Left hindlimb (tissue), 1 donor: ENCODE measurements around the gene DLGAP1.

Experiments
- DNase-seq: peaks from one replicate; pipeline ENCODE4 v3.0.0-alpha.2; 2018

Gene DLGAP1

DNA sequence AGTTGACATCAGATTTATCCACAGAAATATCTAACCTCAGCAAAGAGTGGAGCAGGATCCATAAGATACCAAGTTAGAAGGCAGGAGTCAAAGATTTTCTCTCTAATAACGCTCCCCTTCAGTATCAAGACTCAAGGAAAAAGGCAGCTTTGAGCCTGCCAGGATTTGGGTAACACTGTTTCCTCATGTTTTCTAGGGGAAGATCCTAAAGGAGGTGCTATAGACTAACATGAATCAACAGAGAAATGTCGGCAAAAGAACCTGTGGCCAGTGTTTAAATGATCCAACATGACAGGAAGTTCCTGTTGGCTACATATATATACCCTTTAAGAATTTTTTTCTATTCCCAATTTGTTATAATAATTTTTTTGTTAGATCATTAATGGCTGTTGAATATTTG is 602.8 kb downstream of the DLGAP1 start:
- DNase-seq = no peak

DNA sequence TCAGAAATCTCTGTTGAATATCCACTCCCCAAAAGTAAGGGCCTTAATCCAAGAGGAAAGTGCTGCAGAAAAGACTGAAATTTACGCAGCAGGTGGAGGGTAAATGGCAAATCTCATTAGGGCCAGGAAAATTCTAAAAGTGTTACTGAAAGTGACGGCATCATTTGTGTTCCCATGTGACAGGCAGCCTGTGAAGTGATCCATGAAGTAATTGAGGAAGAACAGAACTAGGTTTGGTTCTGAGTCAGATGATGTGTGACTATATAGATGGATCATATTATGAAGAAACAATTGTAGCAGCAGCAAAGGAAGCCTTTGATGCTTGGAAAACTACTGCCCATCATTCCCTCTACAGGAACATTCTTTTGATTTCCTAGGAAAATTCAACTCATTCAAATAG is 603.9 kb downstream of the DLGAP1 start:
- DNase-seq = no peak

DNA sequence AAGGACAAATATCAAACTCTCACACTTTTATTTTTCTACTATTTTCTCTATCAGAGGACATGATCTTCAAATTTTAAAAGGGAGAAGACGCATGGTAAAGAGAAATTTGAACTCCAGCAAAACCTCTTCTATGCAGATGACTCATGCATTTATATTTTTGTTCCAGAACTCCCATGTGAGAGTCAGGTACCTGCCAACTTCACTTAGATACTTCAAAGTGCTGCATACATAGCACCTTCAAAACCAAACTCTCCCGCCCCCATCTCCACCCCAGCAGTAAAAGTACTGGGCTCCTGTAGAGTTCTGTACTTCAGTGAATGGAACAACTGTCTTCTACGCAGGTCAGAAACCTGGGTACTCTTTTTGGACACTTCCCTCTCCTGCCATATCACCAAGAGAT is 606.8 kb downstream of the DLGAP1 start:
- DNase-seq = no peak

DNA sequence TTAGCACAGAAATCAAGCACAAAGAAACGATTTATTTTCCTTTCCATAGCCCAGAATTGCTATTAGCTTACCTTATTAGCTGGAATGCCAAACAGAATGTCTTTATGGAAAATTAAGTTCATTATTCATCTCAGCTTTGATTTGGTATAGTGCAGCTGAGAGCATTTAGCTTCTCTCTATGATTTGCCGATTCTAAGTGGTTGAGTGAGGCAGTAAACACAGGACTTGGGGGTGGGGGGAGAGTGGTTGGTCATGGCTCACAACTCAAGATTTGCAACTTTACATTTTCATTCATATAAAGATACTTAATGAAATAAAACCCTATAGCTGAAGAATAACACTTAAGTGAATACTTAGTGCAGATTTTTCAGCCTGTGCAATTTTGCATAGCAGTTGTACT is 609.9 kb downstream of the DLGAP1 start:
- no peak for DNase-seq

DNA sequence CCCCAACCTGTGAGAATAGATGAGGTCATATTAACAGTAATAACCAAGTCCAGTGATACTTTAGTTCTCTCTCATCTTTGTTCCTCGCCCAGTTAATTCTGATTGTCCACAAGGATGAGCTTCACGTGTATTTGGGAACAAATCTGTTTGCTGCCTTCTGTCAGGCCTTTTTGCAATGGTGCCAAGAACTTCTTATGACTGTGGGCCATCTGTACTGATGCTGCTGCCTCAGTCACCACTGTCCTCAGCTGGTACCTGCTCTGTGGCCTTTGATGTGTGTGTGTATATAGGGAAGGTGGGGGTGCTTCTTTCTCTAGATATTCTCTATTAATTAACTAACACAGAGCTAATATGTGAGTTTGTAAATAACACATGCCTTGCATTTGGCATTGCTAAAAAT is 612.3 kb downstream of the DLGAP1 start:
- no peak for DNase-seq

DNA sequence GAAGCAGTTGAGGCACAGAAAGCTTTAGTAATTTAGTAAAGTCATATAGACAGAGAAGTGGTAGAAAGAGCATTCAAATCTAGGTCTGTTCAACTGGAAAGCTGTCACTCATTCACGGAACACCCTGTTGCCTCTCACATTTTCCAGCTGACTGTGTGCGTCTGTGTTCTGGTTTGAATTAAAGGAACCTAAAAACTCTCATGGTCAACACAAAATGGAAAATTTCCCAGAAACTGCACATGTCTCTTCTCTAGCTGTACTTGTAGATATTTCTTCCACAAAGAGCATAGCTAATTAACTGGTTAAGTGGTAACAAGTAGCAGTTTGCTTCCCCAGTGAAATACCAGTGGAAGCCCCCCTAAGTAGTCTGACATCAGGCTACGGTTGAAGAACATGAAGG is 614.3 kb downstream of the DLGAP1 start:
- DNase-seq = no peak

DNA sequence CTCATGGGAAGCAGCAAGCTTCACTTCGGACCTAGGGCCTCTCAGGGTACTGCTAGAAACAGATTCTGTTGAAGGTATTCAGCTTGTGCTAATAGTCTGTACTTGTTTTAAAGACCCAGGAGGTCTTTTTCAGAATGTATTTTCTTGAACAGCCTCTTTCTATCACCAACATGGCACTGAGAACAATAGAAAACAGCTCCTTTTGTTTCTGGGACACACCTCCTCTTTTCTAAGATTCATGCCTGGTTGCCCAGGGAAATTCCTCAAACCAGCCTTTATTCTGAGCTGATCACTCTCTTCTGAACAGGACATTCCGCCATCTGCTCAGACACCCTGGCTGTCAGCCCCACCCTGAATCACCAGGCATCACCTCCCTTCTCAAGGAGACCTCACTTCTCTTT is 615.5 kb downstream of the DLGAP1 start:
- no peak for DNase-seq

DNA sequence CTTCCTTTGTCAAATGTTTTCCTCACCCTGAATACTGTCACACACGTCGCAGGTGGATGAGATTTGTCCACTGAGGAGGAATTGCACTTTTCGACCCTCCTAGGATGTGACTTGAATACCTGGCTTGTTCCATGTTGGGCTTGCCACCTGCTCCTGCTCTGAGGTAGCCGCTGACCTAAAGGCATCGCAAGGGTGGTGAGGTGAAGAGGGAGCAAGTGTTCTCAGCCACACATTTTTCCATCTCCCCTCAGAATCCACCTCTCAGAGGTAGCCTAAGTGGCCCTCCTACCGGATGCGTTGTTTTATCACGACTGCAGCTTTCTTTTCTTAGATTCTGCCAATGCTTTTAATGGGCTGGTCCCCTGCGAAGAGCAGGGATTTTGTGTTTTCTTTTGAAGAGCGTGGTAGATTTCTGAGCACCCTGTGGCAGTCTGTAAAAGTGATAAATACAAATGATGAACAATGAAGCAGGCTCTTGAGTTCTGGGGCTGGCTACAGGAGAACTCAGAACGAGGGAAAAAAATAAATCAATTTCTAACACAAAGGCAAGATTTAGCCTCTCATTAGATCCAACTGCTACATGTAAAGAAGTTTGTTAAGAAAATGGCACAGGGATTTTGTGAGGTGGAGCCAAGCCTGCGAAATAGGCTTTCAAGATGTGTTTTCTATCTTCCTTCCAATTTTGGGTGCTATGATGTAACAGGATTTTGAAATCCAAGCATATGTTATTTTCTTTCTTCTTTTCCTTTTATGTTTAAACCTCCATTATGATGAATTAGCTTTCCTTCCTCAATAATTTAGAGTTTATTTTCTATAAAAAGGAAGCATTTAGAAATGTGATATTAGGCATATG is 618.4 kb downstream of the DLGAP1 start:
- no peak for DNase-seq

DNA sequence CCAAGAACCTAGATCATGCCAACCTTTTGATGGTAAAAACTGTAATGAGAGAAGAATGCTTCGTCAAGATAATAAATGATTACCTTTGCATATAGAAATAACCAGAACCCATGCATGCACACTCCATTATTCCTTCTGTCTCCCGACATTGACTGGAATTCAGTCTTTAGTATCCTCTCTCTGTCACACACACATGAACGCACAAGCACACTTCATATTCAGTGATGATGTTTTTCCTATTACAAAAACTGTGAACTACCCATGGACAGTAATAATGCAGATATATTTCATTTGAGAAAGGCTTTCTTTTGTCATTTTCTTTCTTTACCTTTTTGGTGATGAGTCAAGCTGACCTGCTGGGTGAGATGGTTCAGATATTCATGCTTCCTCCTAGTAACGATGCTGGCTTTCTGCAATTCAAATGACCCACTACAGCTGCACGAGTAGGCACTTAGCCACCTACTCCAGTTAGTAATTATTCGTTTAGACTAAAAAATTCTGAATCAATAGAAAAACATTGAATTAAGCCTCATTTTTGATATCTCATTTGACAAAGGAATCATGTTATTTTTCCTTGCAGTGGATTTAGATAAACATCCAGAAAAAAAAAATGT is 623.0 kb downstream of the DLGAP1 start:
- DNase-seq = no peak

DNA sequence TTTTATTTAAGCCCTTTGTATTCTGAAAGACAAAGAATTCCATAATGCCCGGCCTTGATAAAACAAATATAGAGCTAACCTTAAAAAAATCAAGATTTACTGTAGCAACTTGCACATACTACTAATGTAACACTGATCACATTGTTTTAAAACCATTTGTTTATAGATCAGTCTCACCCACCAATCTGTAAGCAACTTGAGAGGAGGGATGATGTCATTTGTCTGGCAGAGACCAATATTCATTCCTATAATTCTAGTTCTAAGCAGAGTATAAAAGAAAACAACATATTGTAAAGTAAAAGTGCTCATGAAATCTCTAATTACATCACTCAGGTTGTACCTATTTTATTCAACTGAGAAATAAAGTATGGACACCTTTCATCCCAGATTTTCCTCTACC is 624.5 kb downstream of the DLGAP1 start:
- no peak for DNase-seq

DNA sequence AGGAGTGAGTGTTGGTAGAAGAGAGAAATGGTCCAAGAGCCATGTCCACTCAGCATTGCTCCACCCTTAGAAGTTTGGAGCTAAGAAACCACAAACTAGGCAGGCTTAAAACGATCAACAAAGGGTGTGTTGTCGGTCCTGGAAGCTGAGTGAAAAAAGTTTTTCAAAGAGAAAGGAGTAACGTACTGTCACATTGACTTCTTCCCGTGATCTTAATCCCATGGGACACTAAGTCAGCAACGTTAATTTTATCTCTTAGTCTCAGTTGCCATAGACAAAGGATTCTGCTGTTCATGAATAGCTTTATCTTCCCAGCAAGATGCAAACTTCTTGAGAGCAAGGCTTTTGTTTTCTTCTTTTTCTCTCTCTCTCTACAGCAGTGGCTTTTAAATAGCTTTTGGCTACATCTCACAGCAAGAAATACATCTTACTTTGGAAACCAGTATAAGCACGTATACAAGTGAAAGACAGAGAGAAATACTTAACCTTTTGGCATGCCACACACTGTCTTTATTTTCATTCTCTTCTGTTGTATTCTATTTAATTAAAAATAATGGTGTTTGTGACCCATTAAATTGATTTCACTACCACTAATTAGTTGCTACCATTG is 627.8 kb downstream of the DLGAP1 start:
- DNase-seq = no peak

DNA sequence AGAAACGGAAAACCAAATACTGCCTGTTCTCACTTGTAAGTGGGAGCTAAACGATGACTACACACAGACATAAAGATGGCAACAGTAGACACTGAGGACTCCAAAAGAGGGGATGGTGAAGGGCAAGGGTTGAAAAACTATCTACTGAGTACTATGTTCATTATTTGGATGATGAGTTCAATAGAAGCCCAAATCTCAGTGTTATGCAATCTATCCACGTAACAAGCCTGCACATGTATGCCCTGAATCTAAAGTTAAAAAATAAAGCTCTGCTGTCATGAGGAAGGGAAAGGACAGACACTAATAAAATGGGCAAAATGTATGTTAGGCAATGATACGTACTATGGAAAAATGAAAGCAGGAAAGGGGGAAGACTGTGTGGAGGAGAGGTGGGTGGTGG is 629.1 kb downstream of the DLGAP1 start:
- DNase-seq = no peak

DNA sequence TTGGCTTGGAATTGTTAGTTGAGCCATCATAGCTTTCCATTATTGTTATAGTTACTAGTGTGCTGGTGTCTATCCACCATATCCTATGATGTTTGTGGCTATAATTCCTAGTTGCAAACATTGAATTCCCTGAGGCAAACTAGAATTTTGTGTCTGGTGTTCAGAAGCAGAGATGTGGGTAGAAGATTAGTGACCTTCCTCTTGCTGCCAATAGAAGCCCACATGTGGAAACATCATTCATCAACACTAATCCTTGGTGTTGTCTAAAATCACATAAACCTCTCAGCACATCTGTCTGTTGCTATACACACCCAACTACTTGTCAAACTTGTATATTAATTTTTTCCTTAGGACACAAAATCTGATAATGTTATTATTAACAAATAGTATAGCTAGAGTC is 631.0 kb downstream of the DLGAP1 start:
- no peak for DNase-seq

DNA sequence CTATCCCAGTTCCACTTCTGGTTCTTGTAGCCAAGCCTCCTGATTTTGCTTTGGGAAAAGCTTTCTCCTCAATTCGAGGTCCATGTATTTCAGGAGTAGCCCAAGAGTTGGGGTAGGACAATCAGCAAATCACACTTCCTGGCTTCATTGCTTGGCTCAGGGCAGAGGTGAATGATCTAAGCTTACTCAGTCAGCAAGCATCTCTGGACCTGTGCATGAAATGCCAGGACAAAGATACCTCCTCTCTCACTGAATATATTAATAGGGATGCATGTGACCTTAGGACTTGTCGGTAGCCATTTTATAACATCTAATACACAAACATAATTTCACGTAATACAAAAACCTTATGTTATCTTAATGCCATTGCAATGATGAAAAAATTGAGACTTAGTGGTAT is 632.0 kb downstream of the DLGAP1 start:
- DNase-seq = no peak

DNA sequence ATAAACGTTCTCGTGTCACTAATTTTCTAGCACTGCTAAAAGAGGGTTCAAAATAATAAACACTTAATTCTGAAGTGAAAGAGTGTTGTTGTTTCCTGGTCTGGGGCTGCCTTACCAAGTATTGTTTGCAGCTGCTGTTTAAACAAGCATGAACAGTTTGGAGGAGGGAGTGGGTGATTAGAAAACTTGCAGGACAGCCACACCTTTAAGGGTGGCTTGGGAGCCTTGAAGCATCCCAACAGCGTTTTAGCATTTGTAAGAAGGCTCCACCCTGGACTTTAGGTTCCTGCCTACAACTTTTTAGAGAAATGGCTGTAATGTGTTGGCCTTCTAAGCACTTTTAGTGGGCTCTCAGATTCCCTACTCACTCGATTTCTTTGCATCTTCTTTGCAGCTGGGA is 633.6 kb downstream of the DLGAP1 start:
- DNase-seq = no peak

DNA sequence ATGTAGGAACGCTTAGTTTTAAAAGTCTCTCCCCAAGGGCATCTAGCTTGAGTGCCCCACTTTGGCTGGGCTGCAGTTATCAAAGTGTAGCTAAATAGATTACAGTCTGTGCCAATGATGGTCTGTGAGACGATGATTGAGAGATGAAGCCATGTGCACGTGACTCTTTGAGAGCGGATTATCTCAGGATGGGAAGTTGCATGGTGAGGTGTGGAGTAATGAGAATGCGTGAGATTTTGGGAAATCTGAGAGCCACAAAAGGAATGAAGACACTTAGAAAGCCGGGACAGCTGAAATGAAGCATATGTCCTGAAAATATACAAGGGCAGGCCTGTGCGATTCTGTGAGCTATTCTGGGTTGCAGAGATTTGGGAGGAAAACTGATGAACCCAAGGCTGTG is 635.1 kb downstream of the DLGAP1 start:
- no peak for DNase-seq

DNA sequence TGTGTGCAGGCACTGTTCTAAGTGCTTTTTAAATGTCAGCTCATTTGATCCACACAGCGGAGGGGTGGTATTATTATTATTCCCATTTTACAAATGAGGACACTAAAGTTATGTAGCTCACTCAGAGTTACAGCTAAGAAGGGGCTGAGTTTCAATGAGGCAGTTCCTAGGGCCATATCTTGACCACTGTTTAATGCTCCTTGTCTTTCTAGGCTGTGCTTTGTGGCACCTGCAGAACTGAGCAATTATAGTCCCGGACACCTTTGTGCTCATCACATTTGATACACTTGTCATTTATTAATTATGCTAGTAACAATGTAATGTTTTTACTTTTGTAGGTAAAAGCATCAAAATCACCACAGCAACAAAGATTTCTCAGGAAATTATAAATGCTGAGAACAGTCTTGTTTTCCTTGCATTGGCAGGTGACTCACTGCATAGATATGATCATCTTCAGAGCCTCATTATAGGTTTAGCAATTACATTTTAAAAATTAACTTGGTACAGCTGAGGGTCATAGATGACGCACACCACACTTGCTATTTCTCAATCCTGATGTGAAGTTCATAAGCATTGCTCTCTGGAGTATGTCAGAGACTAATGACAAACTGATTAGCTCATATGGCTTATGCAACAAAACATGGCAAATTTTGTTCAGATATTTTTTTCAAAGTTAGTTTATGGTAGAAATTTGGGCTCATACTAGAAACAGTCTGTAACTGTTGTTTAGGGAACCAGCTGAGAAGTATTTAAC is 638.3 kb downstream of the DLGAP1 start:
- DNase-seq = no peak

DNA sequence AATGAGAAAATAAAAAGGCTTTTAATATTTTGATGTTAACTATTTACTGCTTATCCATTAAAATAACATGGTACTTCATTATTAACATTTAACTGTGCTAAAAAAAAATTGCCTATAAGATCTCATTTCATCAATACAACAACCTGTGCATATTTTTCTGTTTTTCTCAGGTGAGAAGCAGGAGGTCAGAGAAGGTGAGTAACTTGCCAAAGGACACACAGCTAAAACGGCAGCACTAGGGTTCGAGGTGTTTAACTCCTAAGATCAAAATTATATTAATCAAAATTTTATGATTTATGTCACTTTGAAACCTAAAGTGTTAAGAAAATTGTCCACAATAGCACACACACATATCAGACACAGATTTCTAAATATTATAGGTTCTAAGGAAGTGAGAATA is 639.1 kb downstream of the DLGAP1 start:
- no peak for DNase-seq

DNA sequence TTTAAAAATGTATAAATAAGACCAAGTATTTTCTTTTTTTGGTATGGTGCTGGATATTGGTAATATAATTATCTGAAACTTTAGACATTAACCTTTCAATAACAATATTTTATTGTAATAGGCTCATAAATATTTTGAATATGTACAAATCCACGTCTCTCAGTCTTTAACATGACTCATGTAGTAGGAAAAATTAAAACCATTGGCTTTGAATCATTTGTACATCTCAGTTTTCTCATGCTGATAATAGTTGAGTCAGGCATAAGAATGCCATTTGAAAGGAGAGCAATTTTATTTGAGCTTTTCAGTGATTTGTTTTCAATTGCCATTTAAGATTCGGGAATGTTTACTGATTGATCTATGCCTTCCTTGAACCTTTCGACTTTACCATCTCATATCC is 640.3 kb downstream of the DLGAP1 start:
- DNase-seq = no peak

DNA sequence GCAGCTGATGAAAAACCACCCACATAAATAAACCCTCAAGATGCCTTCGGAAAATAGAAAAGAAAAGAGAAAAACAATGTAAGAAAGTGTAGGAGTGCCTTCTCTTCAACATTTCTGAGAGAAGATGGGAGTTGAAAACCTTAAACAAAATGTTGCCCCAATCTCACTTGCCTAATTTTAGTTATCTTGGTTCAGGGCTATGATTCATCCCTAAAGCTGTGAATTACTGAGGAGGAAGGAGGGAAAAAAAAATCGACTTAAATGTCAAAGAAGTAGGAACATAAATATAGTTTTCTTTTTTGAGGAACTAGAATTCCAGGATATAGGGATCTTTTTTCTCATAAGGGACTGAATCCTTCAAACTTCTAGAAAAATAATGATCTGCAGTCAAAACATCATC is 644.8 kb downstream of the DLGAP1 start:
- DNase-seq = no peak

DNA sequence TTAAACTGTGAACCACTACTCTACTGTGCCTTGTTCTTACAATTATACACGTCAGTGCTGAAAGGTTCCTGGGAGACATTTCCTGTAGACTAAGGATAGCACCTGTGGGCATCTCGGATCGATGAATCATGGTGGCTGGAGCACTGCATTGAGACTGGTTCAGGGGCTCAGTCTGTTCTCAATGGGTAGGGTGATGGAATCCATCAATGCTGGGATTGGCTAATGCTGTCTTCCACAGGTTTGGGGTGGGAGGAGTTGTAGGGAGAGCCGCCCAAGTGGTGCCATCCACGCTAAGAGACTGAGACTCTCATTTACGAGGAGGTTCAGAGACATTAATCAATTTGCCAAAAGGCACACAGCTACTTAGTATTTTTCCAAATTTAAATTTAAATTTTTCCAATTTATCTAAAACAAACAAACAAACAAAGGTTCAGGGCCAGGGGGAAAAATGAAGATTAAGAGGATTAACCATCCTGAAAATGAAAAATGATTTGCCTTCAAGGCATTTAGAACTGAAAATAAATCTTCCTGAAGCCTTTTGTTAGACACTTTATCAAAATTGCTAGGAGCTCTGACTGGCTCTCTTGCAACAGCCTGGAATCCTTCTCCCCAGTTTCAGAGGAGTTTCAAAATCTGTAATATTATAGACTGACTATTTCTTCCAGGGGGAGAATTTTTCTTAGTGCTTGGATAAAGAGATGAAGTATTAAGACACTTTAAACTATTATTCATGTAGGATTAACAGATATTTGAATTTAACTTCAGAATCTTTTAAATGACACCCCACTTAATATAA is 645.9 kb downstream of the DLGAP1 start:
- no peak for DNase-seq

DNA sequence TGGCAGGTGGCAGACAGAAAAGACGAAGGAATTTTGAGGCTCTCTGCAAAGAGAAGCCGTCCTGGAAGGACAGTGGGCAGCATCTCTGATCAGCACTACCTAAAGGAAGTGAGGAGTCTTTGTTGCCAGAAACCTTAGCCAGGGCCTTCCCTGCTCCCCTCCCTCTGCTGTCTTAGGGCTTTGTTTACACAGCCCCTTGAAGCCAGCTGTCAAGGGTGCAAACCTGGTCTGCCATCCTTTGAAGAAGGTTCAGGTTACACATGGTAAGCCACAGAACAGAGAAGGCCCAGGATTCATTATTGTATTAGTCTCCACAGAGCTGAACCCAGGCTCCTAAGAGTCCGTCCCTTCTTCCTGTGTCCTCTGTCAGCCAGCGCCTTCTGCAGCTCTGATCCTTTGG is 648.5 kb downstream of the DLGAP1 start:
- no peak for DNase-seq

DNA sequence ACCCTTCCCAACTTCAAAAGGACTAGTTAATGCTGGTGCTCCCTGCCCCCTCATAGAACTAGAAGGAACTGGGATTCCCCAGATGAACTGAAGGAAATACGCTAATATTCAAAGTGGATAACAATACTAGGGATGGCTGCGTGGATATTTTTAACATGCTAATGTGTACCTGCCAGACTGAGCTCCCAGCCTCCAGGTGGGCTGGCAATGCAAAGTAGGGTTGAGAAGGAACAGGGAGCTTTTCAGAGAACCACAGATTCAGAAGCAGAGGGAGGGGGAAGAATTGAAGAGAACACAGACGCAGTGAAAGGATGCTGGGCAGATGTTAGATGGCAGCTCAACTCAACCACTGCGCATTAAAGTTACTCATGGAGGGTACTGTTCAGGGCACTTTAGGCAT is 650.8 kb downstream of the DLGAP1 start:
- no peak for DNase-seq
